Neural cell (in vitro differentiated cells): ENCODE measurements around the gene GRAP2.
"Not testable (repeated sequence)": the region's sequence is repeated elsewhere in the genome, so short reads cannot be mapped to it uniquely, and the experiment has no call there.

Source experiments
- CTCF ChIP-seq: fragments of 450-650 bp; IDR thresholded peaks from 2 replicates; pipeline ENCODE4 v1.5.1; 2014; ENCODE audit warnings: antibody characterized with exemption, mild to moderate bottlenecking, moderate library complexity; ENCODE audit not compliant: poor library complexity, severe bottlenecking
- EP300 ChIP-seq: fragments of 450-650 bp; conservative IDR thresholded peaks from 2 replicates; pipeline ENCODE4 v1.6.1; 2014; ENCODE audit warnings: antibody characterized with exemption, mild to moderate bottlenecking, moderate library complexity; ENCODE audit not compliant: poor library complexity, severe bottlenecking
- EZH2 ChIP-seq: fragments of 200-600, 300-800 bp; shearing (Covaris generic), sonication (generic); IDR thresholded peaks from 2 replicates; pipeline ENCODE4 v1.6.1; 2014; ENCODE audit warnings: antibody characterized with exemption, low read length, borderline replicate concordance, mild to moderate bottlenecking; ENCODE audit not compliant: insufficient read depth, poor library complexity, severe bottlenecking
- MXI1 ChIP-seq: fragments of 450-650 bp; conservative IDR thresholded peaks from 2 replicates; pipeline ENCODE4 v1.6.1; 2014; ENCODE audit warnings: antibody characterized with exemption, mild to moderate bottlenecking; ENCODE audit not compliant: poor library complexity, severe bottlenecking
- RAD21 ChIP-seq: fragments of 450-650 bp; conservative IDR thresholded peaks from 2 replicates; pipeline ENCODE4 v1.6.1; 2014; ENCODE audit warnings: antibody characterized with exemption, mild to moderate bottlenecking, moderate library complexity
- REST ChIP-seq: IDR thresholded peaks from 2 replicates; pipeline ENCODE4 v1.6.1; 2012; ENCODE audit warnings: borderline replicate concordance

- not testable (repeated sequence) for TF ChIP-seq CTCF, REST, EZH2, EP300, MXI1, RAD21
These were observed 3.1 kb downstream of the GRAP2 start for GRCh38 chr22:39904024-39904423.
